GM12874 (cell line): Measurements from ENCODE around the gene P2RY8.

ENCODE experiments used
- CTCF ChIP-seq: IDR thresholded peaks from 2 replicates; pipeline ENCODE4 v1.5.1; 2011; ENCODE audit warnings: low read depth, mild to moderate bottlenecking, control low read depth, low read length, moderate library complexity; ENCODE audit not compliant: insufficient read depth

P2RY8 gene

GRCh38 chrX:1576201-1576992 lies 39.4 kb upstream of the P2RY8 start:
- TF ChIP-seq CTCF: no peak

GRCh38 chrX:1564750-1565683 lies 28.0 kb upstream of the P2RY8 start:
- no peak for TF ChIP-seq CTCF

- TF ChIP-seq CTCF: no peak
Measured at GRCh38 chrX:1561164-1561563, 24.2 kb upstream of the P2RY8 start.

GRCh38 chrX:1558761-1559468 lies 21.9 kb upstream of the P2RY8 start:
- no peak for TF ChIP-seq CTCF

- no peak for TF ChIP-seq CTCF
Measured at GRCh38 chrX:1555370-1555769, 18.4 kb upstream of the P2RY8 start.

- TF ChIP-seq CTCF: no peak
Measured at GRCh38 chrX:1554469-1555210, 17.7 kb upstream of the P2RY8 start.
